ENCODE data around the gene LGMN.

- TF ChIP-seq SMC3 (conservative IDR thresholded peaks at IDR 0.05; ENCODE audit: poor library complexity) (no peak), MXI1 (conservative IDR thresholded peaks at IDR 0.05; ENCODE audit: poor library complexity, severe bottlenecking) (no peak), TAF1 (IDR thresholded peaks at IDR 0.05; ENCODE audit: low read depth) (no peak)
Observed at GRCh38 chr14:92698393-92698792, 50.0 kb downstream of the LGMN start.

Measured in neural cell (in vitro differentiated cells).